ENCODE results near the gene DOCK3. TPM values are rescaled to one million over a fixed set of nuclear protein-coding genes. Genes with fewer than 3 reads are reported as not detected.

The DOCK3 gene
- total RNA-seq, 2 donors from 2014 or later = 7.7 to 8.5 TPM

DNA sequence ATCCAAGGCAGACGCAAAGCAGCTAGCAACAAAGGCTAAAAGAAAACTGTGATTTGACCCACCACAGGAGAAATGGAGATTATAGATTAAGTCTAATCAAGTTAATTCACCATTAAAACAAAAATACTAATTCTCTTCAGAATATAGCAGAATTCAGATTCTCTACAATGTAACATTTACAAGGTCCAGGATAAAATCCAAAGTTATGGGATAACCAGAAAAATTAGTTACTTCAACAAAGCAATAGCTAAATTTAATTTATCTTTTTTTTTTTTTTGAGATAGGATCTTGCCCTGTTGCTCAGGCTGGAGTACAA lies 425.8 kb downstream of the DOCK3 start:
- no peaks in the 10 kb centered on the region for H3K36me3 ChIP-seq (ENCODE audit: control insufficient read depth, insufficient read depth, low read length)
- Mint-ChIP-seq H3K36me3 (ENCODE audit: low read depth) (peaks cover 13% of the 10 kb centered on the region), H3K4me3 (no peak overlapping the region), H3K9me3 (peaks cover 1% of the 10 kb centered on the region), H3K27me3 (ENCODE audit: insufficient read depth) (peaks cover 31% of the 10 kb centered on the region), H3K27ac (no peak overlapping the region), H3K4me1 (peaks cover 25% of the 10 kb centered on the region)
- H3K4me3 ChIP-seq (ENCODE audit: low read length) = peak overlapping the region; percentile 45
- H3K9ac ChIP-seq (ENCODE audit: extremely low read depth, low read length, poor library complexity, severe bottlenecking) = no peak overlapping the region
- no peak overlapping the region for H3K27ac ChIP-seq (ENCODE audit: low read depth, low read length)
- H3K4me1 ChIP-seq (ENCODE audit: control insufficient read depth, insufficient read depth, low read length) = peaks cover 5% of the 10 kb centered on the region
- TF ChIP-seq, protein P1, sequence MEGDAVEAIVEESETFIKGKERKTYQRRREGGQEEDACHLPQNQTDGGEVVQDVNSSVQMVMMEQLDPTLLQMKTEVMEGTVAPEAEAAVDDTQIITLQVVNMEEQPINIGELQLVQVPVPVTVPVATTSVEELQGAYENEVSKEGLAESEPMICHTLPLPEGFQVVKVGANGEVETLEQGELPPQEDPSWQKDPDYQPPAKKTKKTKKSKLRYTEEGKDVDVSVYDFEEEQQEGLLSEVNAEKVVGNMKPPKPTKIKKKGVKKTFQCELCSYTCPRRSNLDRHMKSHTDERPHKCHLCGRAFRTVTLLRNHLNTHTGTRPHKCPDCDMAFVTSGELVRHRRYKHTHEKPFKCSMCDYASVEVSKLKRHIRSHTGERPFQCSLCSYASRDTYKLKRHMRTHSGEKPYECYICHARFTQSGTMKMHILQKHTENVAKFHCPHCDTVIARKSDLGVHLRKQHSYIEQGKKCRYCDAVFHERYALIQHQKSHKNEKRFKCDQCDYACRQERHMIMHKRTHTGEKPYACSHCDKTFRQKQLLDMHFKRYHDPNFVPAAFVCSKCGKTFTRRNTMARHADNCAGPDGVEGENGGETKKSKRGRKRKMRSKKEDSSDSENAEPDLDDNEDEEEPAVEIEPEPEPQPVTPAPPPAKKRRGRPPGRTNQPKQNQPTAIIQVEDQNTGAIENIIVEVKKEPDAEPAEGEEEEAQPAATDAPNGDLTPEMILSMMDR (conservative IDR thresholded peaks at IDR 0.05) = no peak
- H3K9me3 ChIP-seq (ENCODE audit: control insufficient read depth, low read length) = no peaks in the 10 kb centered on the region
- DNase-seq = no peak
- 60 to 88% methylated on average over 1 of the region's 1 CpG for WGBS, 2 experiments (ENCODE audit: insufficient coverage in 1 of 2, insufficient read length in 1 of 2)
- H3K27me3 ChIP-seq (ENCODE audit: control insufficient read depth, insufficient read depth, low read length, poor library complexity, severe bottlenecking) = peaks cover 10% of the 10 kb centered on the region

DNA sequence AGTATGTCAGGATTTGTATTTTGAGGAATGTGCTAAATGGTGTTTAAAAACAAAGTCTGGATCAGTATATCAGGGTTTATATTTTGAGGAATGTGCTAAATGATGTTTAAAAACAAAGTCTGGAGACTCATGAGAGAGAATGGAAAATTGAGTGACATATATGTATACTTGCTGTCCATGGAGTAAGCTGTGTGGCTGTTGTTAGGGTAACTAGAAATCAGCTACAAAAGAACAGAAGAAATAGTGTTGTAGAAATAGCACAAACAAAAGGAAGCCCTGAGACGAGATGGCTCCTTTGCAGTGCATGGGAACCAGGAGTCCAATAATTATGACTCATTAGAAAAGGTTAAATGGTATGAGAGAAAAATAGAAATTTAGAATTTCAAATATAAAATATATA lies 427.7 kb downstream of the DOCK3 start:
- 80 to 86% methylated on average over 1 of the region's 1 CpG for WGBS, 2 experiments (ENCODE audit: insufficient coverage in 1 of 2, insufficient read length in 1 of 2)

DNA sequence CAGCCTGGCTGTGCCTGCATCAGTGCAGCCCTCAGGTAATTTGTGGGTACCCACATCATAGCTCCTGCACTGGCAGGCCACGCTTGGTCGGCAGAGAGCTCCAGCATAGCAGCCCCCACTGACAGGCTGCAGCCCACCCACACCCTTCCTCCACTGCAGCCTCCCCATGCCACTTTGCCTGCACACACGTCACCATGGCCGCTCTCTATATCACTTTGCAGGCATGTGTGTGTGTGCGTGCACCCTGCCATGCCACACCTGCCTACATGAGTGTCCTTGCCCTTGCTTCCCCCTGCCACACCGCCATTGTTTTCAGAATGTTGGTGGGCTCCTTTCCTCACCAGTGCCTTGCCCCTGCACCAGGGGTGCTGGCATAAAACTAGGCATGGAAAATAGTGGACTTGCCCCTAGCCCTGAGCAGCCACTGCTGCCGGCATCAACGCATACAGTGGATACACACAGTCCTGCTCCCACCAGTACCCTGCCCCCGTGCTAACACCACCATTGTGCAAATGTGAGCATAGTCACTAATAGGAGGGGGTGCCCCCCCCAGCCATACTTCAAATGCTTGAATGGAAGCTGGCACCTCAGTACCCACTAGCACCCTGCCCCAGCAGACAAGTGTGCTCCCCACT lies 431.6 kb downstream of the DOCK3 start:
- WGBS, 2 experiments (ENCODE audit: insufficient coverage in 1 of 2, insufficient read length in 1 of 2) = 95 to 97% methylated on average over 5 to 9 of the region's 9 CpGs
- Mint-ChIP-seq H3K36me3 (ENCODE audit: low read depth) (peaks cover 23% of the 10 kb centered on the region), H3K27me3 (ENCODE audit: insufficient read depth) (peaks cover 4% of the 10 kb centered on the region), H3K27ac (no peak overlapping the region), H3K4me1 (no peaks in the 10 kb centered on the region), H3K4me3 (no peak overlapping the region), H3K9me3 (peaks cover 21% of the 10 kb centered on the region)
- no peak overlapping the region for H3K27ac ChIP-seq (ENCODE audit: low read depth, low read length)
- H3K9me3 ChIP-seq (ENCODE audit: control insufficient read depth, low read length) = peaks cover 18% of the 10 kb centered on the region
- no peak overlapping the region for H3K4me3 ChIP-seq (ENCODE audit: low read length)
- no peaks in the 10 kb centered on the region for H3K27me3 ChIP-seq (ENCODE audit: control insufficient read depth, insufficient read depth, low read length, poor library complexity, severe bottlenecking)
- DNase-seq = no peak
- no peak overlapping the region for H3K9ac ChIP-seq (ENCODE audit: extremely low read depth, low read length, poor library complexity, severe bottlenecking)
- H3K4me1 ChIP-seq (ENCODE audit: control insufficient read depth, insufficient read depth, low read length) = no peaks in the 10 kb centered on the region
- H3K36me3 ChIP-seq (ENCODE audit: control insufficient read depth, insufficient read depth, low read length) = peaks cover 3% of the 10 kb centered on the region
- TF ChIP-seq, protein P1 (conservative IDR thresholded peaks at IDR 0.05) = no peak

More for the DNA sequence above, 427.7 kb downstream of the DOCK3 start:
- peaks cover 4% of the 10 kb centered on the region for H3K9me3 Mint-ChIP-seq
- no peaks in the 10 kb centered on the region for H3K9me3 ChIP-seq (ENCODE audit: control insufficient read depth, low read length)
- H3K27ac Mint-ChIP-seq = no peak overlapping the region
- peaks cover 3% of the 10 kb centered on the region for H3K36me3 ChIP-seq (ENCODE audit: control insufficient read depth, insufficient read depth, low read length)
- no peak for DNase-seq
- no peak overlapping the region for H3K27ac ChIP-seq (ENCODE audit: low read depth, low read length)
- TF ChIP-seq, protein P1 (conservative IDR thresholded peaks at IDR 0.05) = no peak
- no peak overlapping the region for H3K4me3 Mint-ChIP-seq
- H3K27me3 ChIP-seq (ENCODE audit: control insufficient read depth, insufficient read depth, low read length, poor library complexity, severe bottlenecking) = peaks cover 10% of the 10 kb centered on the region
- H3K4me1 ChIP-seq (ENCODE audit: control insufficient read depth, insufficient read depth, low read length) = peaks cover 5% of the 10 kb centered on the region
- H3K4me1 Mint-ChIP-seq = peaks cover 10% of the 10 kb centered on the region
- no peak overlapping the region for H3K9ac ChIP-seq (ENCODE audit: extremely low read depth, low read length, poor library complexity, severe bottlenecking)
- no peak overlapping the region for H3K4me3 ChIP-seq (ENCODE audit: low read length)
- peaks cover 18% of the 10 kb centered on the region for H3K27me3 Mint-ChIP-seq (ENCODE audit: insufficient read depth)
- H3K36me3 Mint-ChIP-seq (ENCODE audit: low read depth) = peaks cover 20% of the 10 kb centered on the region
